Left colon (tissue), 2 donors: Measurements from ENCODE around the gene SRSF3. TPM values are rescaled to one million over a fixed set of nuclear protein-coding genes. Genes with fewer than 3 reads are reported as not detected.

Experiments used
- ATAC-seq: fragments of 200-7000 bp; cut with Tn5 transposase; one replicate; pipeline ENCODE4 v1.9.1; 2020; ENCODE audit warnings: mild to moderate bottlenecking, moderate library complexity
- DNase-seq, 2 donors: peaks; one replicate each; pipeline ENCODE4 v3.0.0-alpha.2; 2020
- intact Hi-C, 2 donors: fragments of 100-400 bp; cut with DNase I in 1 of 2; cut with micrococcal nuclease in 1 of 2; formaldehyde crosslinking; loops; one replicate each; pipeline versions ENCODE4 v1.11.2 to v1.14.0; 2022; cut with DNase I, micrococcal nuclease
- long read RNA-seq: library from polyadenylated mRNA; unstranded; transcript quantifications from one replicate; pipeline ENCODE4 v2.0.0, GENCODE V29; 2021
- total RNA-seq, 2 donors: library from RNA; stranded (reverse); fragmentation: NEBNext Ultra II Directional; extraction: Animal tissue kit (Norgen Biotek cat#: 25700); gene quantifications; one replicate each; pipeline ENCODE4 v1.2.1, GENCODE V29; 2021
- donor health status: DM: no; HTN: no; CAD: no.
- donor health status: DM: yes; HTN: yes; CAD: no.

SRSF3 gene
- total RNA-seq: 100 to 1,000 TPM; 178 to 242 TPM
- long read RNA-seq, full-length matches to known transcripts: 231 of 239 reads
- long read RNA-seq, partial matches to known transcripts: 5 of 239 reads
- long read RNA-seq, other reads (novel, unspliced or antisense): 3 of 239 reads

- DNase-seq (peak; percentile 96 to 98), ATAC-seq (peak; percentile 91)
- intact Hi-C loops: loop anchor here in 1 of 2 donors (10.0 kb wide), 1 partner anchor 149 kb away; the partner anchor contains the start of genes KCTD20 and PXT1
Measured at GRCh38 chr6:36594029-36594815, at the start of gene SRSF3. TSS of gene SRSF3 (plus strand) at chr6:36594362. CDS start at chr6:36596763, 2,401 bp downstream.

GRCh38 chr6:36545767-36546307, 48.3 kb upstream of the SRSF3 start:
- intact Hi-C loops: loop anchor here in 1 of 2 donors (5.0 kb wide), 1 partner anchor 51 kb away; no protein-coding TSS in a partner anchor
- ATAC-seq: peak; percentile 24

GRCh38 chr6:36546308-36546919, 47.7 kb upstream of the SRSF3 start:
- intact Hi-C loops: loop anchor here in 1 of 2 donors (5.0 kb wide), 1 partner anchor 51 kb away; no protein-coding TSS in a partner anchor
- peak in 1 of 2 donors; percentile 32 for DNase-seq
- ATAC-seq: peak; percentile 38

More at GRCh38 chr6:36545767-36546307, 48.3 kb upstream of the SRSF3 start:
- no peak for DNase-seq

- intact Hi-C loops: loop anchor here in 1 of 2 donors (5.0 kb wide), 1 partner anchor 50 kb away; no protein-coding TSS in a partner anchor
- peak; percentile 95 to 96 for DNase-seq
- peak; percentile 92 for ATAC-seq
Measured at GRCh38 chr6:36546920-36547645, 47.1 kb upstream of the SRSF3 start, which contains the start of gene STK38. TSS of gene STK38 (minus strand) at chr6:36547479. CDS start at chr6:36540202, 7,277 bp downstream.

- intact Hi-C loops: loop anchor here in 1 of 2 donors (5.0 kb wide), 1 partner anchor 49 kb away; no protein-coding TSS in a partner anchor
- ATAC-seq (peak; percentile 21), DNase-seq (peak in 1 of 2 donors; percentile 23)
Measured at GRCh38 chr6:36547646-36548400, 46.3 kb upstream of the SRSF3 start.

GRCh38 chr6:36548401-36548743, 45.8 kb upstream of the SRSF3 start:
- intact Hi-C loops: loop anchor here in 1 of 2 donors (5.0 kb wide), 1 partner anchor 49 kb away; no protein-coding TSS in a partner anchor

GRCh38 chr6:36550473-36551000, 43.6 kb upstream of the SRSF3 start:
- DNase-seq (no peak), ATAC-seq (no peak)
- intact Hi-C loops: no loop called here

More at GRCh38 chr6:36548401-36548743, 45.8 kb upstream of the SRSF3 start:
- ATAC-seq (no peak), DNase-seq (no peak)

GRCh38 chr6:36555750-36556252, 38.4 kb upstream of the SRSF3 start:
- no peak for ATAC-seq
- intact Hi-C loops: no loop called here
- no peak for DNase-seq

- DNase-seq (no peak), ATAC-seq (no peak)
- intact Hi-C loops: no loop called here
Measured at GRCh38 chr6:36556281-36556680, 37.9 kb upstream of the SRSF3 start.

- DNase-seq (no peak), ATAC-seq (no peak)
- intact Hi-C loops: no loop called here
Measured at GRCh38 chr6:36559011-36559793, 35.0 kb upstream of the SRSF3 start.

GRCh38 chr6:36560822-36561221, 33.3 kb upstream of the SRSF3 start:
- intact Hi-C loops: no loop called here
- no peak for DNase-seq
- ATAC-seq: no peak

GRCh38 chr6:36563237-36563927, 30.8 kb upstream of the SRSF3 start:
- intact Hi-C loops: no loop called here
- ATAC-seq: no peak

GRCh38 chr6:36563928-36564284, 30.3 kb upstream of the SRSF3 start:
- intact Hi-C loops: no loop called here
- DNase-seq: no peak
- no peak for ATAC-seq

More at GRCh38 chr6:36563237-36563927, 30.8 kb upstream of the SRSF3 start:
- no peak for DNase-seq

GRCh38 chr6:36566418-36566905, 27.7 kb upstream of the SRSF3 start:
- ATAC-seq: no peak
- intact Hi-C loops: no loop called here
- no peak for DNase-seq

- DNase-seq (no peak), ATAC-seq (no peak)
Measured at GRCh38 chr6:36570264-36570663, 23.9 kb upstream of the SRSF3 start.

More at GRCh38 chr6:36570264-36570663, 23.9 kb upstream of the SRSF3 start:
- intact Hi-C loops: no loop called here
